ENCODE results near the gene LCE3D. TPM values are rescaled to one million over a fixed set of nuclear protein-coding genes. Genes with fewer than 3 reads are reported as not detected.

LCE3D gene
- total and polyA plus RNA-seq, 9 of the 15 experiments (the other 6 are each of a cell fraction or from before 2014, with no cell fraction given), result not detected

DNA sequence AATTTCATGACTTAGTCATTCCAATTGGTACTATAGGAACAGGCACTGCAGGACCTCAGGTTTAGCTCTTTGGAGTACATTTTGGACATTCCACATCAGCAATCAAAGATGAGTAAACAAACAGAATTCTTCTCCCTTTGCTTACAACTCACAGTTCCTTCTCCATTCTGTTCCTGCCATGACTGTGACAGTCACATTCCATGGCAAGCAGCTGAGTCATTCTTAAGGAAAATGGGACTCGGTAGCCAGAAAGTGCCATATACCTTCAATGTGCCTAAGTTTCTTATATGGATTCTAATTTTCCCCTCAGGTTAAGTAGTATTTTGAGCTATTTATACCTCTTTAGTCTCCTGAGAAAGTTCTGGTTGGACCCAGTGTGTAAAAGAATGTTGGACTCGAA lies 40.4 kb downstream of the LCE3D start:
- BruUV-seq (replicated peaks), result no TSS peak
- Histone ChIP-seq H3K27ac (ENCODE audit: extremely low read depth, low read depth, low read length) (no peak overlapping the region), H3K36me3 (ENCODE audit: control insufficient read depth, insufficient read depth, low read length) (no peaks in the 10 kb centered on the region), H3K27me3 (ENCODE audit: control insufficient read depth in 2 of 2, insufficient read depth in 2 of 2, low read length in 2 of 2) (peaks cover 2 to 5% of the 10 kb centered on the region in 2 experiments; a peak in 1 of 5 replicates), H3K79me2 (ENCODE audit: control insufficient read depth, insufficient read depth, low read length) (no peaks in the 10 kb centered on the region), H3K4me3 (no peak overlapping the region), H3K4me2 (ENCODE audit: insufficient read depth, low read length) (no peak overlapping the region), H2AFZ (ENCODE audit: low read depth, low read length) (no peak overlapping the region), H4K20me1 (replicated peaks; ENCODE audit: control insufficient read depth, insufficient read depth, low read length) (no peaks in the 10 kb centered on the region), H3K9ac (ENCODE audit: insufficient read depth in 1 of 2, low read depth in 2 of 2, low read length in 2 of 2) (no peak overlapping the region), H3K9me3 (replicated peaks; ENCODE audit: control insufficient read depth, insufficient read depth, low read depth, low read length) (no peaks in the 10 kb centered on the region), H3K4me1 (replicated peaks in 1 of 2; ENCODE audit: control insufficient read depth in 2 of 2, insufficient read depth in 2 of 2, low read length in 2 of 2) (no peaks in the 10 kb centered on the region), H3K9me1 (ENCODE audit: control insufficient read depth, insufficient read depth, low read length) (no peaks in the 10 kb centered on the region)
- intact Hi-C loops (cut with micrococcal nuclease), result no loop called here
- in situ Hi-C loops (cut with MboI), result no loop called here
- ChIA-PET CTCF (ENCODE audit: low intra/inter-chr PET ratio) (no interaction called here), POLR2A (interaction anchor here (0.7 kb wide), 1 partner anchor 564 kb away, joined by 3 read pairs; no protein-coding TSS in a partner anchor)
- ATAC-seq, result no peak
- TF ChIP-seq ZNF695 (CRISPR knock-in tag; IDR thresholded peaks at IDR 0.05) (no peak), ZBTB7A (IDR thresholded peaks at IDR 0.05; ENCODE audit: borderline replicate concordance, control insufficient read depth, low read depth, low read length) (no peak), FOXA3 (CRISPR knock-in tag; conservative IDR thresholded peaks at IDR 0.05 in 1 of 2, IDR thresholded peaks at IDR 0.05 in 1 of 2) (no peak), RAD51 (IDR thresholded peaks at IDR 0.05; ENCODE audit: borderline replicate concordance, low read depth) (no peak), GTF2E2 (tag; IDR thresholded peaks at IDR 0.05) (no peak), HNRNPLL (IDR thresholded peaks at IDR 0.05; ENCODE audit: low read depth, low read length, poor library complexity, severe bottlenecking) (no peak), SLC30A9 (CRISPR knock-in tag; IDR thresholded peaks at IDR 0.05) (no peak), ZNF77 (CRISPR knock-in tag; IDR thresholded peaks at IDR 0.05) (no peak), NR2C1 (IDR thresholded peaks at IDR 0.05) (no peak), NR2C1 (tag; IDR thresholded peaks at IDR 0.05) (no peak)
- TF ChIP-seq, protein P1, sequence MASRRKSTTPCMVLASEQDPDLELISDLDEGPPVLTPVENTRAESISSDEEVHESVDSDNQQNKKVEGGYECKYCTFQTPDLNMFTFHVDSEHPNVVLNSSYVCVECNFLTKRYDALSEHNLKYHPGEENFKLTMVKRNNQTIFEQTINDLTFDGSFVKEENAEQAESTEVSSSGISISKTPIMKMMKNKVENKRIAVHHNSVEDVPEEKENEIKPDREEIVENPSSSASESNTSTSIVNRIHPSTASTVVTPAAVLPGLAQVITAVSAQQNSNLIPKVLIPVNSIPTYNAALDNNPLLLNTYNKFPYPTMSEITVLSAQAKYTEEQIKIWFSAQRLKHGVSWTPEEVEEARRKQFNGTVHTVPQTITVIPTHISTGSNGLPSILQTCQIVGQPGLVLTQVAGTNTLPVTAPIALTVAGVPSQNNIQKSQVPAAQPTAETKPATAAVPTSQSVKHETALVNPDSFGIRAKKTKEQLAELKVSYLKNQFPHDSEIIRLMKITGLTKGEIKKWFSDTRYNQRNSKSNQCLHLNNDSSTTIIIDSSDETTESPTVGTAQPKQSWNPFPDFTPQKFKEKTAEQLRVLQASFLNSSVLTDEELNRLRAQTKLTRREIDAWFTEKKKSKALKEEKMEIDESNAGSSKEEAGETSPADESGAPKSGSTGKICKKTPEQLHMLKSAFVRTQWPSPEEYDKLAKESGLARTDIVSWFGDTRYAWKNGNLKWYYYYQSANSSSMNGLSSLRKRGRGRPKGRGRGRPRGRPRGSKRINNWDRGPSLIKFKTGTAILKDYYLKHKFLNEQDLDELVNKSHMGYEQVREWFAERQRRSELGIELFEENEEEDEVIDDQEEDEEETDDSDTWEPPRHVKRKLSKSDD (conservative IDR thresholded peaks at IDR 0.05; ENCODE audit: low read length), result no peak
- TF ChIP-seq, protein P2, sequence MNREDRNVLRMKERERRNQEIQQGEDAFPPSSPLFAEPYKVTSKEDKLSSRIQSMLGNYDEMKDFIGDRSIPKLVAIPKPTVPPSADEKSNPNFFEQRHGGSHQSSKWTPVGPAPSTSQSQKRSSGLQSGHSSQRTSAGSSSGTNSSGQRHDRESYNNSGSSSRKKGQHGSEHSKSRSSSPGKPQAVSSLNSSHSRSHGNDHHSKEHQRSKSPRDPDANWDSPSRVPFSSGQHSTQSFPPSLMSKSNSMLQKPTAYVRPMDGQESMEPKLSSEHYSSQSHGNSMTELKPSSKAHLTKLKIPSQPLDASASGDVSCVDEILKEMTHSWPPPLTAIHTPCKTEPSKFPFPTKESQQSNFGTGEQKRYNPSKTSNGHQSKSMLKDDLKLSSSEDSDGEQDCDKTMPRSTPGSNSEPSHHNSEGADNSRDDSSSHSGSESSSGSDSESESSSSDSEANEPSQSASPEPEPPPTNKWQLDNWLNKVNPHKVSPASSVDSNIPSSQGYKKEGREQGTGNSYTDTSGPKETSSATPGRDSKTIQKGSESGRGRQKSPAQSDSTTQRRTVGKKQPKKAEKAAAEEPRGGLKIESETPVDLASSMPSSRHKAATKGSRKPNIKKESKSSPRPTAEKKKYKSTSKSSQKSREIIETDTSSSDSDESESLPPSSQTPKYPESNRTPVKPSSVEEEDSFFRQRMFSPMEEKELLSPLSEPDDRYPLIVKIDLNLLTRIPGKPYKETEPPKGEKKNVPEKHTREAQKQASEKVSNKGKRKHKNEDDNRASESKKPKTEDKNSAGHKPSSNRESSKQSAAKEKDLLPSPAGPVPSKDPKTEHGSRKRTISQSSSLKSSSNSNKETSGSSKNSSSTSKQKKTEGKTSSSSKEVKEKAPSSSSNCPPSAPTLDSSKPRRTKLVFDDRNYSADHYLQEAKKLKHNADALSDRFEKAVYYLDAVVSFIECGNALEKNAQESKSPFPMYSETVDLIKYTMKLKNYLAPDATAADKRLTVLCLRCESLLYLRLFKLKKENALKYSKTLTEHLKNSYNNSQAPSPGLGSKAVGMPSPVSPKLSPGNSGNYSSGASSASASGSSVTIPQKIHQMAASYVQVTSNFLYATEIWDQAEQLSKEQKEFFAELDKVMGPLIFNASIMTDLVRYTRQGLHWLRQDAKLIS (CRISPR knock-in tag; IDR thresholded peaks at IDR 0.05), result no peak
- FAIRE-seq, result no peak
- DNase-seq (ENCODE audit: extremely low read depth in 1 of 4, low spot score in 3 of 4), result no peak
- WGBS (ENCODE audit: insufficient coverage, low coverage, missing lambda C conversion rate), result 0% methylated on average over 2 of the region's 2 CpGs
